PC-3 (cell line): ENCODE data around the gene SLC39A11.

Experiments used
- EZH2phosphoT487 ChIP-seq: fragments of 300-600 bp; sonication (generic); IDR thresholded peaks from 2 replicates; pipeline ENCODE4 v1.6.1; 2018; ENCODE audit warnings: mild to moderate bottlenecking, antibody characterized with exemption, low read length, borderline replicate concordance
- TF ChIP-seq, protein P1 (sequence below): fragments of 300-600 bp; sonication (generic); conservative IDR thresholded peaks from 2 replicates; pipeline ENCODE4 v1.5.1; 2017; ENCODE audit warnings: antibody characterized with exemption, low read depth, mild to moderate bottlenecking, low read length

DNA sequence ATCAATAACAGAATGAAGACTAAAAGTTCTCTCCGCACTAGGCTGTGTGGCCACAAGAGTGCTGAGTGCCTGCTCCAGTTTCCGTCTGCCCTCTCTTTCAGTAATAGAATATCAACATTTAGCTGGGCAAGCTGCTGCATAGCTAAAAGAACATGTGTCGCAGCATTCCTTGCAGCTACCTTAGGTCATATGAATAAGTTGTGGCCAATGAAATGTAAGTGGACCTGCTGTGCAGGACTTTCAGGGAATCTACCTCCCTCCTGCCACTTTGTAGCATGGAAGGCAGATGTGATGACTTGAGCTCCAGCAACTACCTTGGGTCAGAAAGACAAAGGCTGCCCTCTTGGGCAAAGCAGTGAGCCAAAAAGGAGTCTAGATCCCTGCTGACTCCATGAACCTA lies 25.4 kb downstream of the SLC39A11 start:
- TF ChIP-seq, protein P1, sequence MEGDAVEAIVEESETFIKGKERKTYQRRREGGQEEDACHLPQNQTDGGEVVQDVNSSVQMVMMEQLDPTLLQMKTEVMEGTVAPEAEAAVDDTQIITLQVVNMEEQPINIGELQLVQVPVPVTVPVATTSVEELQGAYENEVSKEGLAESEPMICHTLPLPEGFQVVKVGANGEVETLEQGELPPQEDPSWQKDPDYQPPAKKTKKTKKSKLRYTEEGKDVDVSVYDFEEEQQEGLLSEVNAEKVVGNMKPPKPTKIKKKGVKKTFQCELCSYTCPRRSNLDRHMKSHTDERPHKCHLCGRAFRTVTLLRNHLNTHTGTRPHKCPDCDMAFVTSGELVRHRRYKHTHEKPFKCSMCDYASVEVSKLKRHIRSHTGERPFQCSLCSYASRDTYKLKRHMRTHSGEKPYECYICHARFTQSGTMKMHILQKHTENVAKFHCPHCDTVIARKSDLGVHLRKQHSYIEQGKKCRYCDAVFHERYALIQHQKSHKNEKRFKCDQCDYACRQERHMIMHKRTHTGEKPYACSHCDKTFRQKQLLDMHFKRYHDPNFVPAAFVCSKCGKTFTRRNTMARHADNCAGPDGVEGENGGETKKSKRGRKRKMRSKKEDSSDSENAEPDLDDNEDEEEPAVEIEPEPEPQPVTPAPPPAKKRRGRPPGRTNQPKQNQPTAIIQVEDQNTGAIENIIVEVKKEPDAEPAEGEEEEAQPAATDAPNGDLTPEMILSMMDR = no peak
- no peak for TF ChIP-seq EZH2phosphoT487
